Ishikawa (cell line): Measurements from ENCODE around the gene CACNA2D2.

Experiments used
- CEBPB ChIP-seq: IDR thresholded peaks from 2 replicates; pipeline ENCODE4 v1.6.1; 2012
- CREB1 ChIP-seq: IDR thresholded peaks from 2 replicates; pipeline ENCODE4 v1.6.1; 2012; ENCODE audit warnings: low read depth
- EGR1 ChIP-seq: IDR thresholded peaks from 2 replicates; pipeline ENCODE4 v1.6.1; 2012
- EP300 ChIP-seq: IDR thresholded peaks from 2 replicates; pipeline ENCODE4 v1.6.1; 2012; ENCODE audit warnings: borderline replicate concordance
- FOXM1 ChIP-seq: IDR thresholded peaks from 2 replicates; pipeline ENCODE4 v1.6.1; 2012; ENCODE audit warnings: low read depth, borderline replicate concordance
- MAX ChIP-seq: IDR thresholded peaks from 2 replicates; pipeline ENCODE4 v1.6.1; 2012
- NFIC ChIP-seq: IDR thresholded peaks from 2 replicates; pipeline ENCODE4 v1.6.1; 2012
- RAD21 ChIP-seq: IDR thresholded peaks from 2 replicates; pipeline ENCODE4 v1.6.1; 2012; ENCODE audit warnings: low read depth
- TAF1 ChIP-seq: IDR thresholded peaks from 2 replicates; pipeline ENCODE4 v1.6.1; 2012; ENCODE audit warnings: low read depth, mild to moderate bottlenecking
- TCF12 ChIP-seq: IDR thresholded peaks from 2 replicates; pipeline ENCODE4 v1.6.1; 2012; ENCODE audit warnings: low read depth
- TEAD4 ChIP-seq: IDR thresholded peaks from 2 replicates; pipeline ENCODE4 v1.6.1; 2012
- YY1 ChIP-seq: IDR thresholded peaks from 2 replicates; pipeline ENCODE4 v1.6.1; 2012; ENCODE audit warnings: low read depth
- ZBTB7A ChIP-seq: IDR thresholded peaks from 2 replicates; pipeline ENCODE4 v1.6.1; 2012; ENCODE audit warnings: low read depth
- TF ChIP-seq, protein P1 (sequence below): IDR thresholded peaks from 2 replicates; pipeline ENCODE4 v1.6.1; 2012
- TF ChIP-seq, protein P2 (sequence below): IDR thresholded peaks from 2 replicates; pipeline ENCODE4 v1.6.1; 2012; ENCODE audit warnings: low read depth, mild to moderate bottlenecking

CACNA2D2 gene

GRCh38 chr3:50484722-50485121, 18.7 kb downstream of the CACNA2D2 start:
- no peak for TF ChIP-seq RAD21
- no peak for TF ChIP-seq ZBTB7A
- TF ChIP-seq TEAD4, result no peak
- no peak for TF ChIP-seq CREB1
- no peak for TF ChIP-seq YY1
- TF ChIP-seq FOXM1, result no peak
- no peak for TF ChIP-seq MAX
- no peak for TF ChIP-seq NFIC
- TF ChIP-seq EGR1, result no peak
- no peak for TF ChIP-seq TAF1
- no peak for TF ChIP-seq CEBPB
- TF ChIP-seq, protein P1, sequence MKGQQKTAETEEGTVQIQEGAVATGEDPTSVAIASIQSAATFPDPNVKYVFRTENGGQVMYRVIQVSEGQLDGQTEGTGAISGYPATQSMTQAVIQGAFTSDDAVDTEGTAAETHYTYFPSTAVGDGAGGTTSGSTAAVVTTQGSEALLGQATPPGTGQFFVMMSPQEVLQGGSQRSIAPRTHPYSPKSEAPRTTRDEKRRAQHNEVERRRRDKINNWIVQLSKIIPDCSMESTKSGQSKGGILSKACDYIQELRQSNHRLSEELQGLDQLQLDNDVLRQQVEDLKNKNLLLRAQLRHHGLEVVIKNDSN, result no peak
- no peak for TF ChIP-seq TCF12
- TF ChIP-seq, protein P2, sequence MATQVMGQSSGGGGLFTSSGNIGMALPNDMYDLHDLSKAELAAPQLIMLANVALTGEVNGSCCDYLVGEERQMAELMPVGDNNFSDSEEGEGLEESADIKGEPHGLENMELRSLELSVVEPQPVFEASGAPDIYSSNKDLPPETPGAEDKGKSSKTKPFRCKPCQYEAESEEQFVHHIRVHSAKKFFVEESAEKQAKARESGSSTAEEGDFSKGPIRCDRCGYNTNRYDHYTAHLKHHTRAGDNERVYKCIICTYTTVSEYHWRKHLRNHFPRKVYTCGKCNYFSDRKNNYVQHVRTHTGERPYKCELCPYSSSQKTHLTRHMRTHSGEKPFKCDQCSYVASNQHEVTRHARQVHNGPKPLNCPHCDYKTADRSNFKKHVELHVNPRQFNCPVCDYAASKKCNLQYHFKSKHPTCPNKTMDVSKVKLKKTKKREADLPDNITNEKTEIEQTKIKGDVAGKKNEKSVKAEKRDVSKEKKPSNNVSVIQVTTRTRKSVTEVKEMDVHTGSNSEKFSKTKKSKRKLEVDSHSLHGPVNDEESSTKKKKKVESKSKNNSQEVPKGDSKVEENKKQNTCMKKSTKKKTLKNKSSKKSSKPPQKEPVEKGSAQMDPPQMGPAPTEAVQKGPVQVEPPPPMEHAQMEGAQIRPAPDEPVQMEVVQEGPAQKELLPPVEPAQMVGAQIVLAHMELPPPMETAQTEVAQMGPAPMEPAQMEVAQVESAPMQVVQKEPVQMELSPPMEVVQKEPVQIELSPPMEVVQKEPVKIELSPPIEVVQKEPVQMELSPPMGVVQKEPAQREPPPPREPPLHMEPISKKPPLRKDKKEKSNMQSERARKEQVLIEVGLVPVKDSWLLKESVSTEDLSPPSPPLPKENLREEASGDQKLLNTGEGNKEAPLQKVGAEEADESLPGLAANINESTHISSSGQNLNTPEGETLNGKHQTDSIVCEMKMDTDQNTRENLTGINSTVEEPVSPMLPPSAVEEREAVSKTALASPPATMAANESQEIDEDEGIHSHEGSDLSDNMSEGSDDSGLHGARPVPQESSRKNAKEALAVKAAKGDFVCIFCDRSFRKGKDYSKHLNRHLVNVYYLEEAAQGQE, result no peak
- TF ChIP-seq EP300, result no peak

DNA sequence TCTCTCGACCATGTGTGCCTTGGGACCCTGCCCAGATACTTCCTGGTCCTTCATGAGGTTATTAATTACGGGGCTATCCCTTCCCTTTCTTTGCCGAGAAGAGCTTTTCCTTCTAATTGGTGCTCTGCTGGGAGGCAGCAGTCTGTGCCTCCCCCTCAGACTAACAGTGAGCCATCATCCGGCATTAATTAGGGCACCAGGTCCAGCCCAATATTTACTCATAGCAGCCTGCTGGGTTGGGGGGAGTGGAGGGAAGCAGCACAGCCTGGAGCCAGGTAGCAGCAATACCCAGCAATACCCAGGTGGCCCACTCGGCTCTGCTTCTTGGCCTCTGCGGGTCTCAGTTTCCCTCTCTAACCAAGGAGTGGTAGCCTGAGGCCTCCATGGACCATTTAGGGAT, 20.1 kb downstream of the CACNA2D2 start:
- TF ChIP-seq EGR1, result no peak
- no peak for TF ChIP-seq NFIC
- TF ChIP-seq FOXM1, result no peak
- TF ChIP-seq CEBPB, result no peak
- TF ChIP-seq ZBTB7A, result no peak
- TF ChIP-seq, protein P1, result no peak
- TF ChIP-seq CREB1, result no peak
- TF ChIP-seq TCF12, result no peak
- TF ChIP-seq TEAD4, result no peak

DNA sequence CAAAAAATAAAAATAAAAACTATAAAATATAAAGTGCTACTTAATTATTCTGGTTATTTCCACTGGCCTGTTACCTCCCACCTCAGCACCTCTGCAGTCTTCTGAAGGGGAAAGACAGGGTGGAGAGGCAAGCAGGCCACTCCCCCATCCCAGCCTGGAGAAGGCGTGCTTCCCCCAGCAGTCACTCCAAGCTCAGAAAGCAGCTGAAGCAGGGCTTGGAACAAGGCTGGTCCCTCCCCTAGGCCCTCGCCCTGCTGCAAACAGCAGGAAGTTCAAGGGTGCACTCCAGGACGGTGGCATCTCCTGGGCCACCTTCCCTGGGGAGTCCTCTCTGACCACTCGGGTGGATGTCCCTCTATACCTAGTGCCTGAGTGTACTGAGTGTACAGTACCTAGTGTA, 21.4 kb downstream of the CACNA2D2 start:
- TF ChIP-seq YY1 (no peak), CREB1 (no peak), MAX (no peak), RAD21 (no peak), EGR1 (no peak)

- no peak for TF ChIP-seq TCF12
- TF ChIP-seq YY1, result no peak
- TF ChIP-seq MAX, result no peak
- TF ChIP-seq EGR1, result no peak
- TF ChIP-seq, protein P2, result no peak
- no peak for TF ChIP-seq TAF1
- TF ChIP-seq EP300, result no peak
- TF ChIP-seq NFIC, result no peak
- TF ChIP-seq ZBTB7A, result no peak
- TF ChIP-seq, protein P1, result no peak
- TF ChIP-seq TEAD4, result no peak
- no peak for TF ChIP-seq CEBPB
- no peak for TF ChIP-seq CREB1
- no peak for TF ChIP-seq FOXM1
Observed at GRCh38 chr3:50480471-50480870, 23.0 kb downstream of the CACNA2D2 start.

DNA sequence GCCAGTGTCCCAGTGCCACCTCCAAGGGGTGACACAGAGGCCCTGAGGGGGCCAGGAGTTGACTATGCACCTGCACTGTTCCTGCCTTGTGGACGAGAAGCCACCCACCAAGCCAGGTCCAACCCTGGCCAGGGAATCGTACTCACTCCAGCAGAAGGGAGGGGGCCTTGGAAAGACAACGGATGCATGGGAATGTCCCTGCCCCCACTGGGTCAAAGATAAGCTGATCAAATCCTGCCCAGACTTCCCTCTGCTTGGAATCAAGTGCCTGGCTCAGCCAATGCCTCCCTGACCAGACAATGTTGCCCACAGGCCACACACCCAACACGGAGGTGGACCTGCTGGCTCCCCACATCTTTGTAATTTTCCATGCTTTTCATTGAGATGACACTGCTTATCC, 23.9 kb downstream of the CACNA2D2 start:
- TF ChIP-seq MAX (no peak), ZBTB7A (no peak), EGR1 (no peak), RAD21 (no peak), TAF1 (no peak), CREB1 (no peak), YY1 (no peak), EP300 (no peak), TCF12 (no peak)
- TF ChIP-seq, protein P1, result no peak
